Endothelial cell of umbilical vein (primary cell): ENCODE data around the gene USP36. TPM values are rescaled to one million over a fixed set of nuclear protein-coding genes. Genes with fewer than 3 reads are reported as not detected.

ENCODE experiments used
- BruUV-seq: library from RNA; stranded (reverse); fragments of 400-500 nt; replicated peaks from 2 replicates; lab custom pipeline; 2021; lab: Mats Ljungman, UMichigan
- CTCF ChIA-PET: fragments of 300-600, 350-600 bp; sonication (Branson Sonifier 250); formaldehyde crosslinking; loops from one replicate; lab custom pipeline; 2021; ENCODE audit warnings: antibody characterized with exemption, inconsistent platforms; lab: Charles Lee
- POLR2A ChIA-PET: fragments of 300-600, 350-600 bp; sonication (Branson Sonifier 250); formaldehyde crosslinking; loops from one replicate; lab custom pipeline; 2021; ENCODE audit warnings: antibody characterized with exemption, inconsistent platforms; lab: Charles Lee
- DNase-seq: peaks from one replicate; pipeline ENCODE4 v3.0.0-alpha.2; 2011; ENCODE audit warnings: low read depth, low spot score
- FAIRE-seq: peaks from 2 replicates; lab custom pipeline; 2011; peaks lifted over from hg19 to GRCh38; lab: Jason Lieb, UNC
- H2AFZ ChIP-seq: 2 replicates; pipeline ENCODE4 v1.6.0; 2012; ENCODE audit warnings: low read depth, low read length, control low read depth, inconsistent platforms
- H3K27ac ChIP-seq: 2 replicates; pipeline ENCODE4 v1.5.1; 2011; ENCODE audit warnings: low read depth, mild to moderate bottlenecking, control low read depth, low read length, moderate library complexity; ENCODE audit not compliant: insufficient read depth
- H3K27me3 ChIP-seq, 2 experiments: 2 replicates each; pipeline versions ENCODE4 v1.6.0 to v1.6.1; 2011; ENCODE audit warnings: low read length in 2 of 2, mixed read lengths in 1 of 2; ENCODE audit not compliant: control insufficient read depth in 2 of 2, insufficient read depth in 2 of 2
- H3K36me3 ChIP-seq, 2 experiments: 2 replicates in 1 of 2; 3 replicates in 1 of 2; pipeline ENCODE4 v1.5.1; 2011; ENCODE audit warnings: low read length in 2 of 2, mild to moderate bottlenecking in 1 of 2, moderate library complexity in 1 of 2; ENCODE audit not compliant: control insufficient read depth in 2 of 2, insufficient read depth in 2 of 2; ENCODE audit errors: extremely low read depth in 1 of 2
- H3K4me1 ChIP-seq: 3 replicates; pipeline ENCODE4 v1.5.1; 2011; ENCODE audit warnings: mild to moderate bottlenecking, low read length; ENCODE audit not compliant: control insufficient read depth, insufficient read depth; ENCODE audit errors: extremely low read depth
- H3K4me2 ChIP-seq: 2 replicates; pipeline ENCODE4 v1.6.1; 2011; ENCODE audit warnings: low read length, control low read depth, mixed read lengths; ENCODE audit not compliant: insufficient read depth
- H3K4me3 ChIP-seq, 3 experiments: fragments of 200-600 bp in 1 of 3; sonication (generic), shearing (Covaris generic) in 1 of 3; replicated peaks in 1 of 3; 2 replicates each; pipeline ENCODE4 v1.5.1; 2011 to 2016; ENCODE audit warnings: control low read depth in 3 of 3, low read length in 3 of 3, mild to moderate bottlenecking in 2 of 3, inconsistent platforms in 1 of 3, low read depth in 1 of 3, moderate library complexity in 1 of 3; ENCODE audit not compliant: insufficient read depth in 1 of 3
- H3K79me2 ChIP-seq: 2 replicates; pipeline ENCODE4 v1.6.0; 2012; ENCODE audit warnings: low read length, inconsistent platforms; ENCODE audit not compliant: control insufficient read depth, insufficient read depth
- H3K9ac ChIP-seq: replicated peaks from 2 replicates; pipeline ENCODE3; 2011; ENCODE audit warnings: low read length, control low read depth; ENCODE audit not compliant: insufficient read depth; ENCODE audit errors: extremely low read depth
- H3K9me1 ChIP-seq: replicated peaks from 3 replicates; pipeline ENCODE4 v1.6.0; 2011; ENCODE audit warnings: mild to moderate bottlenecking, low read length; ENCODE audit not compliant: control insufficient read depth, insufficient read depth; ENCODE audit errors: extremely low read depth
- H3K9me3 ChIP-seq: replicated peaks from 2 replicates; pipeline ENCODE4 v1.5.1; 2012; ENCODE audit warnings: low read length, inconsistent platforms; ENCODE audit not compliant: control insufficient read depth, insufficient read depth
- H4K20me1 ChIP-seq: replicated peaks from 2 replicates; pipeline ENCODE3; 2011; ENCODE audit warnings: mild to moderate bottlenecking, low read length; ENCODE audit not compliant: control insufficient read depth, insufficient read depth; ENCODE audit errors: extremely low read depth
- CTCF ChIP-seq, 2 donors: IDR thresholded peaks; 1 replicate in 1 of 2; 2 replicates in 1 of 2; pipeline ENCODE4 v1.5.1; 2011; ENCODE audit warnings: low read length in 2 of 2, mild to moderate bottlenecking in 2 of 2, moderate library complexity in 2 of 2, control low read depth in 1 of 2, inconsistent platforms in 1 of 2, low read depth in 1 of 2; ENCODE audit not compliant: insufficient read depth in 1 of 2; ENCODE audit errors: extremely low read depth in 1 of 2
- EZH2 ChIP-seq: IDR thresholded peaks from 2 replicates; pipeline ENCODE4 v1.6.1; 2012; ENCODE audit warnings: borderline replicate concordance, low read depth, mild to moderate bottlenecking, moderate library complexity, low read length, inconsistent platforms; ENCODE audit not compliant: severe bottlenecking
- FOS ChIP-seq: IDR thresholded peaks from 2 replicates; pipeline ENCODE4 v1.6.1; 2011; ENCODE audit warnings: mild to moderate bottlenecking, low read length, moderate library complexity, borderline replicate concordance; ENCODE audit not compliant: insufficient read depth
- GATA2 ChIP-seq: IDR thresholded peaks from 2 replicates; pipeline ENCODE4 v1.7.0; 2011; ENCODE audit warnings: low read depth, mild to moderate bottlenecking, moderate library complexity, mixed read lengths, low read length; ENCODE audit not compliant: insufficient read length, insufficient read depth
- JUN ChIP-seq: IDR thresholded peaks from 2 replicates; pipeline ENCODE4 v1.6.1; 2011; ENCODE audit warnings: borderline replicate concordance, low read depth; ENCODE audit not compliant: insufficient read length, insufficient read depth
- MYC ChIP-seq: IDR thresholded peaks from one replicate; pipeline ENCODE4 v1.6.1; 2011; ENCODE audit warnings: mild to moderate bottlenecking, low read depth, low read length
- POLR2A ChIP-seq: IDR thresholded peaks from 2 replicates; pipeline ENCODE4 v1.6.1; 2012; ENCODE audit warnings: low read depth, mild to moderate bottlenecking, control low read depth, low read length
- POLR2AphosphoS5 ChIP-seq: IDR thresholded peaks from 2 replicates; pipeline ENCODE4 v1.6.1; 2012; ENCODE audit warnings: low read depth, mild to moderate bottlenecking, control low read depth, low read length, moderate library complexity; ENCODE audit not compliant: insufficient read depth
- dilution Hi-C: fragments of 300-500 bp; cut with MboI; formaldehyde crosslinking; loops from one replicate; pipeline ENCODE4 v1.15.0; 2019; ENCODE audit warnings: low sequenced_read_pairs; ENCODE audit not compliant: extremely low pct_ligation_motif_present
- intact Hi-C: fragments of 100-400 bp; cut with micrococcal nuclease; formaldehyde crosslinking; loops from one replicate; pipeline ENCODE4 v1.10.0; 2022
- polyA plus RNA-seq, 4 experiments: library from polyadenylated mRNA; depleted of rRNA in 3 of 4; stranded (reverse) in 3 of 4; unstranded in 1 of 4; fragments of >200 nt; gene quantifications; 2 replicates each; pipeline versions ENCODE4 v1.2.1 to v1.2.3, GENCODE V29; 2011 to 2012; ENCODE audit warnings: missing spikeins in 1 of 4
- total RNA-seq: library from RNA; stranded (reverse); gene quantifications from 2 replicates; pipeline ENCODE4 v1.2.3, GENCODE V29; 2021
- TF ChIP-seq, protein P1 (sequence below): IDR thresholded peaks from 2 replicates; pipeline ENCODE4 v1.6.1; 2011; ENCODE audit not compliant: insufficient read depth, insufficient read length

USP36 gene
- total and polyA plus RNA-seq, 2 donors (not counting 3 experiments of a cell fraction or from before 2014, with no cell fraction given): 29.8 to 46.6 TPM

DNA sequence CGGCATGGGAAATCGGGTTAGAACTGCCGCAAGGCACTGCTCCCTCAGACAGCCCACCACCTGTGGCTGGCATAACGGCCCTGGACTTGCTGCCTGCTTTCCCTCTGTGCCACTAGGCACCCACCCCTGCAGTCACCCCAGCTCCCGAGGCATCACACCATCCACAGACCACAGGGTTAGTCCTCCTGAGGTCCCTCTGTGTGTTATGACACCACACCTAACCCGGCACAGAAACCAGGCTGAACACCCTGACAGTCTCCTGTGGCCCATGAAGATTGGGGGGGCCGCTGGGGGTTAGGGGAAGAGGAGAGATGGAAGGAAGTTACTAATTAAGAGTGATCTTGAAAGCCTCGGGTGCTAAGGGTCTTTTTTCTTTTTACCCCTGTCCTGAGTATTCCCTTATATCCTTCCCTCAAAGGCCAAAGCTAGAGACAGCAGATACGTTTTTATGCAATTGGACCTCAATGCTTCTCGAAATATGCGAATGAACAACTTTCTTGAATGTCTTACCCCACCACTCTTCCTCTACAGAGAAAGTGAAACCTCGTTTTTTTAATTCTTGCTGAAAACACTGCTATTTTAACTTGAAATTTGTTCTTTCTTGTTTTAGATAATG, 65.5 kb downstream of the USP36 start:
- Histone ChIP-seq H3K36me3 (no peaks in the 10 kb centered on the region), H3K27me3 (no peaks in the 10 kb centered on the region), H3K79me2 (peaks cover 15% of the 10 kb centered on the region), H3K4me3 (no peak overlapping the region), H3K4me1 (peaks cover 10% of the 10 kb centered on the region), H2AFZ (no peak overlapping the region), H3K9ac (no peak overlapping the region), H3K9me3 (no peaks in the 10 kb centered on the region), H4K20me1 (no peaks in the 10 kb centered on the region), H3K4me2 (no peak overlapping the region), H3K27ac (no peak overlapping the region), H3K9me1 (no peaks in the 10 kb centered on the region)
- intact Hi-C loops (no loop called here), dilution Hi-C loops (no loop called here)
- DNase-seq (no peak), FAIRE-seq (no peak)
- TF ChIP-seq GATA2 (no peak), POLR2A (no peak), CTCF (IDR thresholded peaks at IDR 0.05; ENCODE audit: extremely low read depth in 1 of 2, insufficient read depth in 1 of 2, low read depth in 1 of 2, low read length in 2 of 2) (no peak), MYC (no peak), FOS (no peak), POLR2AphosphoS5 (no peak), EZH2 (no peak), JUN (no peak)
- TF ChIP-seq, protein P1, sequence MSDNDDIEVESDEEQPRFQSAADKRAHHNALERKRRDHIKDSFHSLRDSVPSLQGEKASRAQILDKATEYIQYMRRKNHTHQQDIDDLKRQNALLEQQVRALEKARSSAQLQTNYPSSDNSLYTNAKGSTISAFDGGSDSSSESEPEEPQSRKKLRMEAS: no peak
- POLR2A ChIA-PET: no interaction called here
- CTCF ChIA-PET: no interaction called here
- BruUV-seq: no TSS peak
